SK-N-SH (cell line): ENCODE measurements around the gene CEP89. TPM values are rescaled to one million over a fixed set of nuclear protein-coding genes. Genes with fewer than 3 reads are reported as not detected.

Experiments used
- CTCF ChIA-PET: fragments of 300-600, 350-600 bp; formaldehyde crosslinking; extraction: SDS; loops from one replicate; lab custom pipeline; 2021; lab: Yijun Ruan, JAX
- POLR2A ChIA-PET: fragments of 350-600 bp; sonication (Branson Sonifier 250); formaldehyde crosslinking; extraction: SDS; loops from one replicate; lab custom pipeline; 2020; ENCODE audit warnings: antibody characterized with exemption, inconsistent platforms; lab: Yijun Ruan, JAX
- DNase-seq: peaks from one replicate; pipeline ENCODE4 v3.0.0; 2012
- H2AFZ ChIP-seq: fragments of 200-600 bp; sonication (generic); 2 replicates; pipeline ENCODE4 v1.8.1; 2016; ENCODE audit warnings: antibody characterized with exemption, mild to moderate bottlenecking, low read depth
- H3F3A ChIP-seq: fragments of 200-600 bp; sonication (generic); replicated peaks from 2 replicates; pipeline ENCODE3; 2016; ENCODE audit warnings: antibody characterized with exemption, mild to moderate bottlenecking; ENCODE audit not compliant: insufficient read depth
- H3K27ac ChIP-seq, 2 experiments: fragments of 200-500 bp in 1 of 2; fragments of 200-600 bp in 1 of 2; sonication (Bioruptor generic) in 1 of 2; sonication (generic), shearing (Covaris generic) in 1 of 2; 2 replicates each; pipeline versions ENCODE4 v1.5.1 to v1.6.1; 2014 to 2016; ENCODE audit warnings: low read depth in 2 of 2, inconsistent platforms in 1 of 2, low read length in 1 of 2, mild to moderate bottlenecking in 1 of 2, mixed read lengths in 1 of 2
- H3K27me3 ChIP-seq: fragments of 200-600 bp; sonication (generic), shearing (Covaris generic); 2 replicates; pipeline ENCODE4 v1.6.1; 2016; ENCODE audit warnings: mixed run types; ENCODE audit not compliant: insufficient read depth
- H3K36me3 ChIP-seq, 2 experiments: fragments of 200-500 bp in 1 of 2; fragments of 200-600 bp in 1 of 2; sonication (Bioruptor generic) in 1 of 2; sonication (generic) in 1 of 2; replicated peaks in 1 of 2; 2 replicates each; pipeline versions ENCODE3 to v1.5.1; 2014 to 2016; ENCODE audit warnings: low read length in 1 of 2, mild to moderate bottlenecking in 1 of 2; ENCODE audit not compliant: insufficient read depth in 2 of 2, control insufficient read depth in 1 of 2
- H3K4me1 ChIP-seq, 2 experiments: fragments of 200-500 bp in 1 of 2; fragments of 200-600 bp in 1 of 2; sonication (Bioruptor generic) in 1 of 2; sonication (generic), shearing (Covaris generic) in 1 of 2; 2 replicates each; pipeline versions ENCODE4 v1.5.1 to v1.6.1; 2014 to 2016; ENCODE audit warnings: low read depth in 1 of 2, low read length in 1 of 2, mixed run types in 1 of 2; ENCODE audit not compliant: insufficient read depth in 2 of 2, control insufficient read depth in 1 of 2
- H3K4me2 ChIP-seq: fragments of 200-600 bp; sonication (generic), shearing (Covaris generic); 2 replicates; pipeline ENCODE4 v1.6.1; 2017; ENCODE audit warnings: mixed run types
- H3K4me3 ChIP-seq, 2 experiments: fragments of 200-500 bp in 1 of 2; fragments of 200-600 bp in 1 of 2; sonication (Bioruptor generic) in 1 of 2; sonication (generic), shearing (Covaris generic) in 1 of 2; 2 replicates each; pipeline versions ENCODE4 v1.5.1 to v1.8.1; 2014 to 2016; ENCODE audit warnings: low read depth in 2 of 2, inconsistent platforms in 1 of 2, low read length in 1 of 2, mild to moderate bottlenecking in 1 of 2, mixed read lengths in 1 of 2, moderate library complexity in 1 of 2
- H3K79me2 ChIP-seq: fragments of 200-600 bp; sonication (generic); 2 replicates; pipeline ENCODE4 v1.8.1; 2017; ENCODE audit warnings: mild to moderate bottlenecking; ENCODE audit not compliant: insufficient read depth
- H3K9ac ChIP-seq: fragments of 200-600 bp; sonication (generic); 2 replicates; pipeline ENCODE4 v1.6.1; 2017; ENCODE audit warnings: mixed run types
- H3K9me2 ChIP-seq: fragments of 200-600 bp; sonication (generic); 2 replicates; pipeline ENCODE4 v1.6.1; 2017; ENCODE audit warnings: mixed run types
- H3K9me3 ChIP-seq: fragments of 200-600 bp; sonication (generic); 2 replicates; pipeline ENCODE4 v1.6.1; 2017; ENCODE audit warnings: mixed run types, mild to moderate bottlenecking, moderate library complexity
- H4K20me1 ChIP-seq: fragments of 200-600 bp; sonication (generic); 2 replicates; pipeline ENCODE4 v1.6.1; 2017; ENCODE audit warnings: mild to moderate bottlenecking, mixed run types; ENCODE audit not compliant: insufficient read depth
- CHD2 ChIP-seq: fragments of 150-350 bp; IDR thresholded peaks from 2 replicates; pipeline ENCODE4 v1.6.1; 2018; ENCODE audit warnings: low read length; ENCODE audit not compliant: partially characterized antibody
- ELF1 ChIP-seq: IDR thresholded peaks from 2 replicates; pipeline ENCODE4 v1.4.0; 2012
- EP300 ChIP-seq, 2 experiments: IDR thresholded peaks; 2 replicates each; pipeline versions ENCODE4 v1.4.0 to v1.6.1; 2012; ENCODE audit warnings: borderline replicate concordance in 1 of 2, low read depth in 1 of 2, low read length in 1 of 2
- FOSL2 ChIP-seq: IDR thresholded peaks from 2 replicates; pipeline ENCODE4 v1.4.0; 2012; ENCODE audit warnings: low read depth, mild to moderate bottlenecking, moderate library complexity, borderline replicate concordance
- FOXJ3 ChIP-seq: sonication (generic); formaldehyde crosslinking; IDR thresholded peaks from 2 replicates; pipeline ENCODE4 v1.5.1; 2020; ENCODE audit warnings: mild to moderate bottlenecking, missing genetic modification reagents
- FOXM1 ChIP-seq: IDR thresholded peaks from 2 replicates; pipeline ENCODE4 v1.4.0; 2012; ENCODE audit warnings: low read depth, mild to moderate bottlenecking
- GABPA ChIP-seq: IDR thresholded peaks from 2 replicates; pipeline ENCODE4 v1.4.0; 2012; ENCODE audit warnings: low read depth, mild to moderate bottlenecking
- GATA2 ChIP-seq: sonication (generic); formaldehyde crosslinking; IDR thresholded peaks from 2 replicates; pipeline ENCODE4 v1.5.0; 2020; ENCODE audit warnings: mild to moderate bottlenecking, missing genetic modification reagents
- JUND ChIP-seq: IDR thresholded peaks from 2 replicates; pipeline ENCODE4 v1.4.0; 2012
- NFIC ChIP-seq: IDR thresholded peaks from 2 replicates; pipeline ENCODE4 v1.4.0; 2012; ENCODE audit warnings: borderline replicate concordance
- POLR2AphosphoS5 ChIP-seq: IDR thresholded peaks from 2 replicates; pipeline ENCODE4 v1.6.1; 2012; ENCODE audit warnings: low read depth, low read length
- RAD21 ChIP-seq: IDR thresholded peaks from 2 replicates; pipeline ENCODE4 v1.6.1; 2012; ENCODE audit warnings: mild to moderate bottlenecking, low read length
- RFX5 ChIP-seq: IDR thresholded peaks from 2 replicates; pipeline ENCODE4 v1.6.1; 2012; ENCODE audit warnings: mild to moderate bottlenecking, improper control_type of control experiment, low read length
- RXRA ChIP-seq: IDR thresholded peaks from 2 replicates; pipeline ENCODE4 v1.4.0; 2012; ENCODE audit warnings: low read depth, mild to moderate bottlenecking, borderline replicate concordance
- SIN3A ChIP-seq: IDR thresholded peaks from 2 replicates; pipeline ENCODE4 v1.6.1; 2012; ENCODE audit warnings: low read depth, mild to moderate bottlenecking, low read length, moderate library complexity, borderline replicate concordance
- TEAD4 ChIP-seq: IDR thresholded peaks from 2 replicates; pipeline ENCODE4 v1.4.0; 2012; ENCODE audit warnings: mild to moderate bottlenecking, borderline replicate concordance; ENCODE audit not compliant: insufficient read depth
- WGBS: methylation state at CpG from one replicate; pipeline ENCODE4 v1.1.6; 2017; ENCODE audit warnings: low lambda C conversion rate; 5-methylcytosine and 5-hydroxymethylcytosine counted together
- polyA plus RNA-seq, 3 experiments: library from polyadenylated mRNA; depleted of rRNA; stranded (reverse); fragments of >200 nt; gene quantifications; 2 replicates each; pipeline ENCODE4 v1.2.3, GENCODE V29; 2012
- TF ChIP-seq, protein P1 (sequence below): IDR thresholded peaks from 2 replicates; pipeline ENCODE4 v1.4.0; 2012; ENCODE audit warnings: low read depth, borderline replicate concordance
- TF ChIP-seq, protein P2 (sequence below): fragments of 150-350 bp; IDR thresholded peaks from 2 replicates; pipeline ENCODE4 v1.6.1; 2016; ENCODE audit warnings: mild to moderate bottlenecking, low read depth, low read length
- TF ChIP-seq, protein P3 (sequence below): IDR thresholded peaks from 2 replicates; pipeline ENCODE4; 2012

CEP89 gene
- polyA plus RNA-seq, 1 of the 3 experiments (the other 2 are of a cell fraction): 16.4 TPM

DNA sequence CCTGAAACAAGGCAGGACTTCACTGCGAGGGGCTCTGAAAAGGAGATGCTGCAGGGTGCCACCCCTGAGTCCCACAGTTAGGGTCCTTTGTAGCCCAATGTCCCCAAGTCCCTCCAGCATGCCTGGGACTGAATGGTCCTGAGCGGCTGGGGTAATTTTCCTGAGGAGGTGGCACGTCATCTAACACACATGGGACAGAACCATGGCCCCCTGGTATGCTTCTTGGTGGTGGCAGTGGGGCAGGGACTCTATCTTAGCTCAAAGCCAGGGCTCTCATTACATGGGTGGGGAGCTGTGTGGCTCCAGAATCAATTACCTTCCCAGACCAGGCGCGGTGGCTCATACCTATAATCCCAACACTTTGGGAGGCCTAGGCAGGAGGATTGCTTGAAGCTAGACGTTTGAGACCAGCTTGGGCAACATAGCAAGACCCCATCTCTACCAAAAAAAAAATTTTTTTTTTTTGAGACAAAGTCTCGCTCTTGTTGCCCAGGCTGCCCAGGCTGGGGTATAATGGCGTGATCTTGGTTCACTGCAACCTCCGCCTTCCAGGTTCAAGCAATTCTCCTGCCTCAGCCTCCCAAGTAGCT, 94.3 kb downstream of the CEP89 start:
- no peak overlapping the region for H3K27ac ChIP-seq
- H3K9me2 ChIP-seq: no peaks in the 10 kb centered on the region
- no peaks in the 10 kb centered on the region for H3K4me1 ChIP-seq
- no peak overlapping the region for H3K4me3 ChIP-seq
- WGBS: 86% methylated on average over 8 of the region's 9 CpGs
- no peaks in the 10 kb centered on the region for H3F3A ChIP-seq
- H3K27me3 ChIP-seq: no peaks in the 10 kb centered on the region
- ChIA-PET POLR2A (no interaction called here), CTCF (no interaction called here)
- TF ChIP-seq NFIC (no peak), FOXJ3 (CRISPR knock-in tag) (no peak), FOXM1 (no peak), TEAD4 (no peak), RFX5 (no peak), FOSL2 (no peak), EP300 (IDR thresholded peaks at IDR 0.05; ENCODE audit: borderline replicate concordance in 1 of 2, low read depth in 1 of 2, low read length in 1 of 2) (no peak), GABPA (no peak), RAD21 (no peak), GATA2 (CRISPR knock-in tag) (no peak), SIN3A (no peak), RXRA (no peak), ELF1 (no peak), POLR2AphosphoS5 (no peak), CHD2 (no peak), JUND (no peak)
- TF ChIP-seq, protein P1, sequence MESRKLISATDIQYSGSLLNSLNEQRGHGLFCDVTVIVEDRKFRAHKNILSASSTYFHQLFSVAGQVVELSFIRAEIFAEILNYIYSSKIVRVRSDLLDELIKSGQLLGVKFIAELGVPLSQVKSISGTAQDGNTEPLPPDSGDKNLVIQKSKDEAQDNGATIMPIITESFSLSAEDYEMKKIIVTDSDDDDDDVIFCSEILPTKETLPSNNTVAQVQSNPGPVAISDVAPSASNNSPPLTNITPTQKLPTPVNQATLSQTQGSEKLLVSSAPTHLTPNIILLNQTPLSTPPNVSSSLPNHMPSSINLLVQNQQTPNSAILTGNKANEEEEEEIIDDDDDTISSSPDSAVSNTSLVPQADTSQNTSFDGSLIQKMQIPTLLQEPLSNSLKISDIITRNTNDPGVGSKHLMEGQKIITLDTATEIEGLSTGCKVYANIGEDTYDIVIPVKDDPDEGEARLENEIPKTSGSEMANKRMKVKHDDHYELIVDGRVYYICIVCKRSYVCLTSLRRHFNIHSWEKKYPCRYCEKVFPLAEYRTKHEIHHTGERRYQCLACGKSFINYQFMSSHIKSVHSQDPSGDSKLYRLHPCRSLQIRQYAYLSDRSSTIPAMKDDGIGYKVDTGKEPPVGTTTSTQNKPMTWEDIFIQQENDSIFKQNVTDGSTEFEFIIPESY: no peak
- TF ChIP-seq, protein P2, sequence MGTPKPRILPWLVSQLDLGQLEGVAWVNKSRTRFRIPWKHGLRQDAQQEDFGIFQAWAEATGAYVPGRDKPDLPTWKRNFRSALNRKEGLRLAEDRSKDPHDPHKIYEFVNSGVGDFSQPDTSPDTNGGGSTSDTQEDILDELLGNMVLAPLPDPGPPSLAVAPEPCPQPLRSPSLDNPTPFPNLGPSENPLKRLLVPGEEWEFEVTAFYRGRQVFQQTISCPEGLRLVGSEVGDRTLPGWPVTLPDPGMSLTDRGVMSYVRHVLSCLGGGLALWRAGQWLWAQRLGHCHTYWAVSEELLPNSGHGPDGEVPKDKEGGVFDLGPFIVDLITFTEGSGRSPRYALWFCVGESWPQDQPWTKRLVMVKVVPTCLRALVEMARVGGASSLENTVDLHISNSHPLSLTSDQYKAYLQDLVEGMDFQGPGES: no peak
- TF ChIP-seq, protein P3, sequence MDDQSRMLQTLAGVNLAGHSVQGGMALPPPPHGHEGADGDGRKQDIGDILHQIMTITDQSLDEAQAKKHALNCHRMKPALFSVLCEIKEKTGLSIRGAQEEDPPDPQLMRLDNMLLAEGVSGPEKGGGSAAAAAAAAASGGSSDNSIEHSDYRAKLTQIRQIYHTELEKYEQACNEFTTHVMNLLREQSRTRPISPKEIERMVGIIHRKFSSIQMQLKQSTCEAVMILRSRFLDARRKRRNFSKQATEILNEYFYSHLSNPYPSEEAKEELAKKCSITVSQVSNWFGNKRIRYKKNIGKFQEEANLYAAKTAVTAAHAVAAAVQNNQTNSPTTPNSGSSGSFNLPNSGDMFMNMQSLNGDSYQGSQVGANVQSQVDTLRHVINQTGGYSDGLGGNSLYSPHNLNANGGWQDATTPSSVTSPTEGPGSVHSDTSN: no peak
- DNase-seq: no peak
- no peak overlapping the region for H3K4me2 ChIP-seq
- no peaks in the 10 kb centered on the region for H3K9me3 ChIP-seq
- H3K9ac ChIP-seq: no peak overlapping the region
- no peak overlapping the region for H2AFZ ChIP-seq
- H3K79me2 ChIP-seq: no peaks in the 10 kb centered on the region
- H4K20me1 ChIP-seq: no peaks in the 10 kb centered on the region
- H3K36me3 ChIP-seq: no peaks in the 10 kb centered on the region
